Effector memory CD8-positive, alpha-beta T cell (primary cell): ENCODE measurements around the gene KIAA0930.
"Not testable (repeated sequence)": the region's sequence is repeated elsewhere in the genome, so short reads cannot be mapped to it uniquely, and the experiment has no call there.

Source experiments
- ATAC-seq: fragments of 150-1000 bp; cut with Tn5 transposase; replicated peaks from 2 replicates; pipeline ENCODE4 v1.10.0; 2021; ENCODE audit warnings: mild to moderate bottlenecking, moderate library complexity
- DNase-seq, 3 experiments: peaks; one replicate each; pipeline ENCODE4 v3.0.0; 2021
- H3K27ac Mint-ChIP-seq, 2 donors: one replicate each; pipeline ENCODE4 v1.8.0; 2022; ENCODE audit warnings: mild to moderate bottlenecking in 2 of 2, mixed read lengths in 2 of 2, moderate library complexity in 2 of 2
- H3K27me3 Mint-ChIP-seq, 2 donors: one replicate each; pipeline ENCODE4 v1.8.0; 2022; ENCODE audit warnings: mixed read lengths in 2 of 2
- H3K36me3 Mint-ChIP-seq: one replicate; pipeline ENCODE4 v1.8.0; 2022; ENCODE audit warnings: mild to moderate bottlenecking, moderate library complexity, mixed read lengths; ENCODE audit not compliant: insufficient read depth
- H3K4me1 Mint-ChIP-seq, 2 donors: one replicate each; pipeline ENCODE4 v1.8.0; 2022; ENCODE audit warnings: low read depth in 2 of 2, mixed read lengths in 2 of 2
- H3K4me3 Mint-ChIP-seq, 2 donors: one replicate each; pipeline ENCODE4 v1.8.0; 2022; ENCODE audit warnings: mild to moderate bottlenecking in 2 of 2, mixed read lengths in 2 of 2, moderate library complexity in 2 of 2
- H3K9me3 Mint-ChIP-seq, 2 donors: one replicate each; pipeline ENCODE4 v1.8.0; 2022; ENCODE audit warnings: mixed read lengths in 2 of 2

The KIAA0930 gene

GRCh38 chr22:45192701-45193187 lies 48.0 kb downstream of the KIAA0930 start:
- H3K4me1 Mint-ChIP-seq, result no peaks in the 10 kb centered on the region

GRCh38 chr22:45191746-45192145 lies 48.9 kb downstream of the KIAA0930 start:
- H3K36me3 Mint-ChIP-seq, result peaks cover 27% of the 10 kb centered on the region
- peak overlapping the region in 1 of 2 donors; percentile 44 for H3K27ac Mint-ChIP-seq

More at GRCh38 chr22:45192701-45193187, 48.0 kb downstream of the KIAA0930 start:
- H3K27me3 Mint-ChIP-seq, result no peaks in the 10 kb centered on the region
- H3K27ac Mint-ChIP-seq, result peak overlapping the region in 1 of 2 donors; percentile 44
- DNase-seq (no peak), ATAC-seq (no peak)
- H3K36me3 Mint-ChIP-seq, result peaks cover 17% of the 10 kb centered on the region
- H3K9me3 Mint-ChIP-seq, result no peaks in the 10 kb centered on the region
- H3K4me3 Mint-ChIP-seq, result no peak overlapping the region

GRCh38 chr22:45190202-45190872 lies 50.4 kb downstream of the KIAA0930 start:
- Mint-ChIP-seq H3K36me3 (peaks cover 27% of the 10 kb centered on the region), H3K4me3 (no peak overlapping the region), H3K4me1 (peaks cover 4 to 5% of the 10 kb centered on the region in 2 donors), H3K27ac (no peak overlapping the region), H3K9me3 (no peaks in the 10 kb centered on the region), H3K27me3 (no peaks in the 10 kb centered on the region)
- no peak for ATAC-seq
- DNase-seq, result no peak

More at GRCh38 chr22:45191746-45192145, 48.9 kb downstream of the KIAA0930 start:
- not testable (repeated sequence) for ATAC-seq, H3K4me1 Mint-ChIP-seq, H3K27me3 Mint-ChIP-seq, H3K9me3 Mint-ChIP-seq, H3K4me3 Mint-ChIP-seq, DNase-seq

GRCh38 chr22:45188779-45189178 lies 51.9 kb downstream of the KIAA0930 start:
- ATAC-seq, result no peak
- H3K4me3 Mint-ChIP-seq, result no peak overlapping the region
- H3K27me3 Mint-ChIP-seq, result no peaks in the 10 kb centered on the region

GRCh38 chr22:45187891-45188290 lies 52.8 kb downstream of the KIAA0930 start:
- no peak for DNase-seq
- H3K27me3 Mint-ChIP-seq, result no peaks in the 10 kb centered on the region
- H3K27ac Mint-ChIP-seq, result peak overlapping the region; percentile 44 to 59
- no peaks in the 10 kb centered on the region for H3K9me3 Mint-ChIP-seq
- no peak for ATAC-seq
- peaks cover 5 to 6% of the 10 kb centered on the region in 2 donors for H3K4me1 Mint-ChIP-seq
- H3K36me3 Mint-ChIP-seq, result peaks cover 50% of the 10 kb centered on the region
- H3K4me3 Mint-ChIP-seq, result no peak overlapping the region

More at GRCh38 chr22:45188779-45189178, 51.9 kb downstream of the KIAA0930 start:
- Mint-ChIP-seq H3K9me3 (no peaks in the 10 kb centered on the region), H3K27ac (no peak overlapping the region), H3K36me3 (peaks cover 41% of the 10 kb centered on the region), H3K4me1 (peaks cover 4 to 5% of the 10 kb centered on the region in 2 donors)
- DNase-seq, result no peak

GRCh38 chr22:45185718-45186514 lies 54.8 kb downstream of the KIAA0930 start:
- ATAC-seq, result peak; percentile 21
- H3K9me3 Mint-ChIP-seq, result no peaks in the 10 kb centered on the region
- H3K27me3 Mint-ChIP-seq, result no peaks in the 10 kb centered on the region
- DNase-seq, result no peak
- peak overlapping the region; percentile 27 to 72 for H3K27ac Mint-ChIP-seq
- H3K36me3 Mint-ChIP-seq, result peaks cover 70% of the 10 kb centered on the region
- H3K4me1 Mint-ChIP-seq, result peaks cover 5 to 6% of the 10 kb centered on the region in 2 donors
- no peak overlapping the region for H3K4me3 Mint-ChIP-seq

GRCh38 chr22:45183974-45184373 lies 56.7 kb downstream of the KIAA0930 start:
- Mint-ChIP-seq H3K36me3 (peaks cover 82% of the 10 kb centered on the region), H3K4me1 (peaks cover 8 to 18% of the 10 kb centered on the region in 2 donors), H3K27ac (peak overlapping the region in 1 of 2 donors; percentile 44), H3K9me3 (no peaks in the 10 kb centered on the region), H3K27me3 (no peaks in the 10 kb centered on the region), H3K4me3 (no peak overlapping the region)
- DNase-seq, result no peak
- no peak for ATAC-seq

- H3K27me3 Mint-ChIP-seq, result no peaks in the 10 kb centered on the region
- H3K36me3 Mint-ChIP-seq, result peaks cover 86% of the 10 kb centered on the region
- H3K4me3 Mint-ChIP-seq, result no peak overlapping the region
- H3K9me3 Mint-ChIP-seq, result no peaks in the 10 kb centered on the region
- no peak for ATAC-seq
- H3K4me1 Mint-ChIP-seq, result peaks cover 11 to 22% of the 10 kb centered on the region in 2 donors
- DNase-seq, result no peak
- H3K27ac Mint-ChIP-seq, result no peak overlapping the region
These were observed 58.9 kb downstream of the KIAA0930 start for GRCh38 chr22:45181766-45182165.

- H3K9me3 Mint-ChIP-seq, result no peaks in the 10 kb centered on the region
- H3K27ac Mint-ChIP-seq, result no peak overlapping the region
- no peaks in the 10 kb centered on the region for H3K27me3 Mint-ChIP-seq
- ATAC-seq (no peak), DNase-seq (no peak)
- no peak overlapping the region for H3K4me3 Mint-ChIP-seq
- H3K36me3 Mint-ChIP-seq, result peaks cover 88% of the 10 kb centered on the region
- H3K4me1 Mint-ChIP-seq, result peaks cover 11 to 21% of the 10 kb centered on the region in 2 donors
These were observed 59.5 kb downstream of the KIAA0930 start for GRCh38 chr22:45181240-45181639.

- no peak for ATAC-seq
- H3K4me1 Mint-ChIP-seq, result peaks cover 12 to 22% of the 10 kb centered on the region in 2 donors
- H3K27ac Mint-ChIP-seq, result peak overlapping the region in 1 of 2 donors; percentile 81
These were observed 60.5 kb downstream of the KIAA0930 start for GRCh38 chr22:45180146-45180679.

GRCh38 chr22:45179276-45180049 lies 61.2 kb downstream of the KIAA0930 start:
- Mint-ChIP-seq H3K4me1 (peaks cover 15 to 29% of the 10 kb centered on the region in 2 donors), H3K27ac (peak overlapping the region; percentile 81 to 82), H3K36me3 (peaks cover 96% of the 10 kb centered on the region), H3K4me3 (no peak overlapping the region), H3K9me3 (no peaks in the 10 kb centered on the region), H3K27me3 (no peaks in the 10 kb centered on the region)
- ATAC-seq (peak; percentile 96), DNase-seq (peak; percentile 7 to 19 (median 18))

More at GRCh38 chr22:45180146-45180679, 60.5 kb downstream of the KIAA0930 start:
- Mint-ChIP-seq H3K36me3 (peaks cover 94% of the 10 kb centered on the region), H3K27me3 (no peaks in the 10 kb centered on the region), H3K4me3 (no peak overlapping the region), H3K9me3 (no peaks in the 10 kb centered on the region)
- DNase-seq, result no peak

GRCh38 chr22:45172881-45173585 lies 67.7 kb downstream of the KIAA0930 start:
- Mint-ChIP-seq H3K9me3 (no peaks in the 10 kb centered on the region), H3K27ac (peak overlapping the region; percentile 79 to 91), H3K27me3 (no peaks in the 10 kb centered on the region), H3K36me3 (peaks cover 89% of the 10 kb centered on the region), H3K4me3 (peak overlapping the region; percentile 40 to 49), H3K4me1 (peaks cover 43 to 44% of the 10 kb centered on the region in 2 donors)
- peak; percentile 93 for ATAC-seq
- DNase-seq, result no peak
